ENCODE data around the gene FILIP1L. TPM values are rescaled to one million over a fixed set of nuclear protein-coding genes. Genes with fewer than 3 reads are reported as not detected.

The FILIP1L gene
- total and polyA plus RNA-seq, 2 of the 4 experiments (the other 2 are of a cell fraction) = 11.5 to 19.9 TPM

- H3K79me1 ChIP-seq (ENCODE audit: low read depth in 1 of 2, low read length in 2 of 2) = peaks cover 0 to 9% of the 10 kb centered on the region in 2 experiments; a peak in 2 of 4 replicates
- H3K9ac ChIP-seq (ENCODE audit: low read depth, low read length) = no peak overlapping the region
- peak overlapping the region; percentile 15; the same call in 1 of the 2 replicates for H3K4ac ChIP-seq (ENCODE audit: low read depth, low read length)
- no TSS peak for BruUV-seq (replicated peaks)
- dilution Hi-C loops (cut with HindIII; ENCODE audit: low sequenced_read_pairs, unreplicated experiment) = no loop called here
- no peak overlapping the region for H4K8ac ChIP-seq (ENCODE audit: low read depth in 2 of 2, low read length in 2 of 2)
- no peaks in the 10 kb centered on the region for H3K36me3 ChIP-seq (ENCODE audit: control insufficient read depth, insufficient read depth, low read length)
- 0 out of 2 replicates have a peak overlapping the region, but pooled peaks have one; percentile 41 for H3K14ac ChIP-seq (replicated peaks; ENCODE audit: low read depth, low read length)
- H2BK120ac ChIP-seq (ENCODE audit: low read depth, low read length) = peak overlapping the region; percentile 57; the same call in 1 of the 2 replicates
- no peak for TF ChIP-seq RCOR1 (IDR thresholded peaks at IDR 0.05; ENCODE audit: insufficient replicate concordance, low read length)
- no peak for TF ChIP-seq RFX5 (IDR thresholded peaks at IDR 0.05; ENCODE audit: low read depth, low read length)
- no peak for TF ChIP-seq USF2 (IDR thresholded peaks at IDR 0.05; ENCODE audit: low read depth, low read length)
- TF ChIP-seq SMC3 (IDR thresholded peaks at IDR 0.05; ENCODE audit: low read depth, low read length) = no peak
- no peak for TF ChIP-seq ELK1 (IDR thresholded peaks at IDR 0.05; ENCODE audit: borderline replicate concordance, low read depth, low read length)
- TF ChIP-seq MXI1 (IDR thresholded peaks at IDR 0.05; ENCODE audit: borderline replicate concordance, low read depth, low read length) = no peak
- no peak for TF ChIP-seq NFE2L2 (IDR thresholded peaks at IDR 0.05; ENCODE audit: low read depth, low read length)
- TF ChIP-seq FOS (IDR thresholded peaks at IDR 0.05; ENCODE audit: low read depth, low read length) = no peak
- TF ChIP-seq MAFK (IDR thresholded peaks at IDR 0.05; ENCODE audit: low read depth, low read length) = no peak
- TF ChIP-seq CEBPB (IDR thresholded peaks at IDR 0.05; ENCODE audit: low read depth, low read length) = no peak
- TF ChIP-seq BHLHE40 (IDR thresholded peaks at IDR 0.05; ENCODE audit: low read depth, low read length) = no peak
- no peak for TF ChIP-seq RAD21 (IDR thresholded peaks at IDR 0.05; ENCODE audit: low read length)
- no peak for TF ChIP-seq MAZ (IDR thresholded peaks at IDR 0.05; ENCODE audit: borderline replicate concordance, low read depth, low read length)
- no peak for TF ChIP-seq CTCF (conservative IDR thresholded peaks at IDR 0.05; ENCODE audit: low read depth, low read length)
- TF ChIP-seq POLR2A (IDR thresholded peaks at IDR 0.05; ENCODE audit: low read depth, low read length) = no peak
- peaks cover 9% of the 10 kb centered on the region for H3K9me1 ChIP-seq (ENCODE audit: insufficient read depth, low read length)
- ChIA-PET CTCF (no interaction called here), POLR2A (ENCODE audit: unreplicated experiment) (interaction anchor here (0.5 kb wide), 1 partner anchor 48 kb away, joined by 4 read pairs; no protein-coding TSS in a partner anchor)
- peak overlapping the region; percentile 10; the same call in 1 of the 2 replicates for H4K5ac ChIP-seq (ENCODE audit: low read depth, low read length)
- 0 out of 2 replicates have a peak overlapping the region, but pooled peaks have one; percentile 15 for H4K91ac ChIP-seq (ENCODE audit: insufficient read depth, low read depth, low read length)
- no peak for ATAC-seq (ENCODE audit: low read depth)
- H3K56ac ChIP-seq (ENCODE audit: extremely low read depth, insufficient read depth, low read length) = no peak overlapping the region
- H2AK5ac ChIP-seq (ENCODE audit: low read depth, low read length) = 0 out of 2 replicates have a peak overlapping the region, but pooled peaks have one; percentile 27
- no peaks in the 10 kb centered on the region for H3K9me3 ChIP-seq (ENCODE audit: control insufficient read depth, insufficient read depth, low read length)
- H3K4me2 ChIP-seq (ENCODE audit: low read depth, low read length) = no peak overlapping the region
- no peak overlapping the region for H2AK9ac ChIP-seq (replicated peaks; ENCODE audit: low read depth, low read length, poor library complexity)
- no peak overlapping the region for H2AFZ ChIP-seq (replicated peaks; ENCODE audit: low read length, poor library complexity)
- no peaks in the 10 kb centered on the region for H3K27me3 ChIP-seq (ENCODE audit: control insufficient read depth, insufficient read depth, low read length)
- no peak overlapping the region for H3K4me3 ChIP-seq (ENCODE audit: insufficient read depth, low read depth, low read length)
- H3K27ac ChIP-seq (ENCODE audit: insufficient read depth, low read length) = no peak overlapping the region
- H2BK15ac ChIP-seq (ENCODE audit: low read depth, low read length) = peak overlapping the region; percentile 46; the same call in 1 of the 3 replicates
- DNase-seq = no peak
- H3K4me1 ChIP-seq (ENCODE audit: control insufficient read depth, insufficient read depth, low read length) = peaks cover 9% of the 10 kb centered on the region
- H3K18ac ChIP-seq (ENCODE audit: low read depth, low read length) = no peak overlapping the region
- H2BK20ac ChIP-seq (ENCODE audit: low read depth, low read length) = no peak overlapping the region
- no peaks in the 10 kb centered on the region for H4K20me1 ChIP-seq (ENCODE audit: insufficient read depth, low read length)
- no peak overlapping the region for H3K23ac ChIP-seq (ENCODE audit: low read depth, low read length)
- in situ Hi-C loops (cut with MboI; ENCODE audit: low sequenced_read_pairs) = no loop called here
- intact Hi-C loops (cut with micrococcal nuclease) = no loop called here
- H2BK5ac ChIP-seq (ENCODE audit: low read depth, low read length, poor library complexity, severe bottlenecking) = no peak overlapping the region
These were observed 194.6 kb downstream of the FILIP1L start for GRCh38 chr3:99919694-99920093.

Data from IMR-90 (cell line).